ENCODE results near the gene RIC3. TPM values are rescaled to one million over a fixed set of nuclear protein-coding genes. Genes with fewer than 3 reads are reported as not detected.

Gene RIC3
- total RNA-seq, 1 donor from 2014 or later, result 3.0 TPM

DNA sequence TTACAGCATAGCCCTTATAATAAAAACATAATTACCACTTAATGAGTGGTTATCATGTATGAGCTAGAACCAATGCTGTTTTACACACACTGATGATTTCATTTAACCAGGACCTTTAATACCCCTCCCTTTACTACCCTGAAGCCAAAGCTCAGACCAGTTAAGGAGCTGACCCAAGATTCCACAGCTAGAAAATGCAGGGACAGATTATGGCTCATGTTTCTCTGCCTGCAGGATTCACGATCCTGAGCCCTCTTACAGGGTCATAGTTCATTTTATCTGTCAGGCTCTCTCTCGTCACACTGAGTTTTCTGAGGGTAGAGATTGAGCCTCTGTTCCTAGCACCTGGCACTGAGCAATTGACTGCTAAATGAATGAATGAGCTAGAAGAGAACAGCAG, 60.4 kb downstream of the RIC3 start:
- no peak overlapping the region for H3K4me3 Mint-ChIP-seq (ENCODE audit: unreplicated experiment)
- H3K9me3 Mint-ChIP-seq (ENCODE audit: unreplicated experiment), result no peaks in the 10 kb centered on the region
- H4K20me1 ChIP-seq (ENCODE audit: insufficient read depth, low read length), result no peaks in the 10 kb centered on the region
- no peak overlapping the region for H3K9ac ChIP-seq (ENCODE audit: low read length)
- peaks cover 8% of the 10 kb centered on the region for H3K36me3 Mint-ChIP-seq (ENCODE audit: low read depth, unreplicated experiment)
- no peak overlapping the region for H3K4me2 ChIP-seq (ENCODE audit: low read length)
- H2AFZ ChIP-seq (ENCODE audit: low read depth, low read length), result no peak overlapping the region
- no peak overlapping the region for H3K27ac Mint-ChIP-seq (ENCODE audit: unreplicated experiment)
- no peaks in the 10 kb centered on the region for H3K27me3 ChIP-seq (ENCODE audit: insufficient read depth, low read length)
- no peaks in the 10 kb centered on the region for H3K27me3 Mint-ChIP-seq (ENCODE audit: low read depth, unreplicated experiment)
- DNase-seq (ENCODE audit: low read depth), result no peak
- no peaks in the 10 kb centered on the region for H3K9me3 ChIP-seq (ENCODE audit: insufficient read depth, low read depth, low read length)
- no peaks in the 10 kb centered on the region for H3K4me1 Mint-ChIP-seq (ENCODE audit: low read depth, unreplicated experiment)
- TF ChIP-seq EZH2 (IDR thresholded peaks at IDR 0.05; ENCODE audit: insufficient read depth, low read length), result no peak
- TF ChIP-seq, protein P1, sequence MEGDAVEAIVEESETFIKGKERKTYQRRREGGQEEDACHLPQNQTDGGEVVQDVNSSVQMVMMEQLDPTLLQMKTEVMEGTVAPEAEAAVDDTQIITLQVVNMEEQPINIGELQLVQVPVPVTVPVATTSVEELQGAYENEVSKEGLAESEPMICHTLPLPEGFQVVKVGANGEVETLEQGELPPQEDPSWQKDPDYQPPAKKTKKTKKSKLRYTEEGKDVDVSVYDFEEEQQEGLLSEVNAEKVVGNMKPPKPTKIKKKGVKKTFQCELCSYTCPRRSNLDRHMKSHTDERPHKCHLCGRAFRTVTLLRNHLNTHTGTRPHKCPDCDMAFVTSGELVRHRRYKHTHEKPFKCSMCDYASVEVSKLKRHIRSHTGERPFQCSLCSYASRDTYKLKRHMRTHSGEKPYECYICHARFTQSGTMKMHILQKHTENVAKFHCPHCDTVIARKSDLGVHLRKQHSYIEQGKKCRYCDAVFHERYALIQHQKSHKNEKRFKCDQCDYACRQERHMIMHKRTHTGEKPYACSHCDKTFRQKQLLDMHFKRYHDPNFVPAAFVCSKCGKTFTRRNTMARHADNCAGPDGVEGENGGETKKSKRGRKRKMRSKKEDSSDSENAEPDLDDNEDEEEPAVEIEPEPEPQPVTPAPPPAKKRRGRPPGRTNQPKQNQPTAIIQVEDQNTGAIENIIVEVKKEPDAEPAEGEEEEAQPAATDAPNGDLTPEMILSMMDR (IDR thresholded peaks at IDR 0.05; ENCODE audit: insufficient read depth, low read depth, low read length), result no peak
- H3K36me3 ChIP-seq (ENCODE audit: insufficient read depth, low read length), result no peaks in the 10 kb centered on the region
- no peaks in the 10 kb centered on the region for H3K4me1 ChIP-seq (ENCODE audit: insufficient read depth, low read length)
- FAIRE-seq, result no peak
- H3K27ac ChIP-seq (ENCODE audit: low read depth, low read length), result no peak overlapping the region
- no peak overlapping the region for H3K4me3 ChIP-seq (ENCODE audit: insufficient read depth, low read depth, low read length)
- no peaks in the 10 kb centered on the region for H3K79me2 ChIP-seq (ENCODE audit: insufficient read depth, low read length)

GRCh38 chr11:8107642-8108041, 61.2 kb downstream of the RIC3 start:
- no peak overlapping the region for H3K9ac ChIP-seq (ENCODE audit: low read length)
- no peaks in the 10 kb centered on the region for H3K9me3 Mint-ChIP-seq (ENCODE audit: unreplicated experiment)
- no peak overlapping the region for H3K27ac Mint-ChIP-seq (ENCODE audit: unreplicated experiment)
- FAIRE-seq (no peak), DNase-seq (ENCODE audit: low read depth) (no peak)
- H3K4me1 Mint-ChIP-seq (ENCODE audit: low read depth, unreplicated experiment), result peaks cover under 1% of the 10 kb centered on the region
- peaks cover 10% of the 10 kb centered on the region for H3K36me3 Mint-ChIP-seq (ENCODE audit: low read depth, unreplicated experiment)
- no peaks in the 10 kb centered on the region for H3K4me1 ChIP-seq (ENCODE audit: insufficient read depth, low read length)
- H3K4me3 Mint-ChIP-seq (ENCODE audit: unreplicated experiment), result no peak overlapping the region
- no peaks in the 10 kb centered on the region for H3K9me3 ChIP-seq (ENCODE audit: insufficient read depth, low read depth, low read length)
- no peaks in the 10 kb centered on the region for H3K27me3 Mint-ChIP-seq (ENCODE audit: low read depth, unreplicated experiment)
- H3K79me2 ChIP-seq (ENCODE audit: insufficient read depth, low read length), result no peaks in the 10 kb centered on the region
- no peaks in the 10 kb centered on the region for H3K27me3 ChIP-seq (ENCODE audit: insufficient read depth, low read length)
- no peak overlapping the region for H2AFZ ChIP-seq (ENCODE audit: low read depth, low read length)
- no peaks in the 10 kb centered on the region for H4K20me1 ChIP-seq (ENCODE audit: insufficient read depth, low read length)
- H3K36me3 ChIP-seq (ENCODE audit: insufficient read depth, low read length), result no peaks in the 10 kb centered on the region
- H3K4me2 ChIP-seq (ENCODE audit: low read length), result no peak overlapping the region
- no peak overlapping the region for H3K27ac ChIP-seq (ENCODE audit: low read depth, low read length)
- TF ChIP-seq, protein P1 (IDR thresholded peaks at IDR 0.05; ENCODE audit: insufficient read depth, low read depth, low read length), result no peak
- TF ChIP-seq EZH2 (IDR thresholded peaks at IDR 0.05; ENCODE audit: insufficient read depth, low read length), result no peak
- H3K4me3 ChIP-seq (ENCODE audit: insufficient read depth, low read depth, low read length), result no peak overlapping the region

- no peak overlapping the region for H3K27ac ChIP-seq (ENCODE audit: low read depth, low read length)
- Mint-ChIP-seq H3K9me3 (ENCODE audit: unreplicated experiment) (no peaks in the 10 kb centered on the region), H3K27me3 (ENCODE audit: low read depth, unreplicated experiment) (no peaks in the 10 kb centered on the region), H3K36me3 (ENCODE audit: low read depth, unreplicated experiment) (peaks cover 10% of the 10 kb centered on the region), H3K4me1 (ENCODE audit: low read depth, unreplicated experiment) (peaks cover 3% of the 10 kb centered on the region), H3K4me3 (ENCODE audit: unreplicated experiment) (no peak overlapping the region), H3K27ac (ENCODE audit: unreplicated experiment) (no peak overlapping the region)
- H3K27me3 ChIP-seq (ENCODE audit: insufficient read depth, low read length), result no peaks in the 10 kb centered on the region
- no peaks in the 10 kb centered on the region for H4K20me1 ChIP-seq (ENCODE audit: insufficient read depth, low read length)
- no peak overlapping the region for H3K4me2 ChIP-seq (ENCODE audit: low read length)
- H3K4me3 ChIP-seq (ENCODE audit: insufficient read depth, low read depth, low read length), result no peak overlapping the region
- TF ChIP-seq, protein P1 (IDR thresholded peaks at IDR 0.05; ENCODE audit: insufficient read depth, low read depth, low read length), result no peak
- no peak for TF ChIP-seq EZH2 (IDR thresholded peaks at IDR 0.05; ENCODE audit: insufficient read depth, low read length)
- no peak overlapping the region for H3K9ac ChIP-seq (ENCODE audit: low read length)
- DNase-seq (ENCODE audit: low read depth), result no peak
- H3K9me3 ChIP-seq (ENCODE audit: insufficient read depth, low read depth, low read length), result no peaks in the 10 kb centered on the region
- H3K79me2 ChIP-seq (ENCODE audit: insufficient read depth, low read length), result no peaks in the 10 kb centered on the region
- no peaks in the 10 kb centered on the region for H3K4me1 ChIP-seq (ENCODE audit: insufficient read depth, low read length)
- FAIRE-seq, result no peak
- H3K36me3 ChIP-seq (ENCODE audit: insufficient read depth, low read length), result no peaks in the 10 kb centered on the region
- no peak overlapping the region for H2AFZ ChIP-seq (ENCODE audit: low read depth, low read length)
Observed at GRCh38 chr11:8106679-8107078, 62.1 kb downstream of the RIC3 start.
